Measurements from ENCODE around the gene GLIS1. TPM values are rescaled to one million over a fixed set of nuclear protein-coding genes. Genes with fewer than 3 reads are reported as not detected.
A peak's percentile ranks its signal among the peaks of the same experiment; 100 is the strongest.
"Not testable (repeated sequence)": the region's sequence is repeated elsewhere in the genome, so short reads cannot be mapped to it uniquely, and the experiment has no call there.

GLIS1 gene
- not detected for total RNA-seq

DNA sequence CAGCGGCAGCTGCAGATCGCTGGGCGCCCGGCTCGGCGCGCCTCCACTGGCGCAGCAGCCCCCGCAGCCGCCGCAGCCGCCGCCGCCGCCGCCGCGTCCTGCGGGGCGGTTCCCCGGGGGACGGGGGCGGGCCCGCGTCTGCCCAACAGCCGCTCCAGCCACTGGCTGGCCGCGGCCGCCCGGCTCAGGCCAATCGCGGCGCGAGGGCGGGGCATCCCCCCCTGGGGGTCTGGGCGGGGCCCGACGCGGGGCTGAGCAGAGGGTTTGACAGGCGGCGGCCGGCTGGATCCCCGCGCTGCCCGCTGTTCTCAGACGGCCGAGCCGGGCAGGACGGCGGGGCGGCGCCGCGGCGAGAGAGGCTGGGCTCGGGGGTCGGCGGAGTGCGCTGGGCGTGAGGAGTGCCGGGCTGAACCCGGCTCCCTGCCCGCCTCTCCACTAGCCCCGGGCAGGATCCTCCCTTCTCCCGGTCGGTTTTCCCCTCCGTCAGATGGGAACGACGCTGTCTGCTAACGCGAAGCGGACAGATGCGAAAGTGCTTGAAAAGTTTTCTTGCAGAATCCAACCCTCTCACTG is at the start of gene GLIS1:
GLIS1 (minus strand) TSS at position 56 of the 573 bp plus-strand sequence. CDS start 1,100 bp downstream, outside the sequence.
- peak; percentile 79 for DNase-seq

DNA sequence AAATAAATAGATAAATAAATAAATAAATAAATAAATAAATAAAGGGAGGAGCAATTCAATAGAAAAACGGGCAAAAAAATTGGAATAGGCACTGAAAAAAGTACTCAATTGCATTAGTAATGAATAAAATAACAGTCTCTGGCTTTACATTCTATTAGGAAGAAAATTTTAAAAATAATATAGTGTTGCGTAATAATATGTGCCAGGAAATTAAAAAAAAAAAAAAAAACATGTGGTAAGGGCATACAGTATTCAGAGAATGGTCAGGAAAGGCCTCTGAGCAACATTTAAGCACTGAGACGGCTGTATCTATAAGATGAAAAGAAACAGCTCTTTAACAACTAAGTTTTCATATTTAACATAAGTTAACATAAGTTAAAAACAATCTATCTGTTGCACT is 48.7 kb upstream of the GLIS1 start:
- no peak for DNase-seq

DNA sequence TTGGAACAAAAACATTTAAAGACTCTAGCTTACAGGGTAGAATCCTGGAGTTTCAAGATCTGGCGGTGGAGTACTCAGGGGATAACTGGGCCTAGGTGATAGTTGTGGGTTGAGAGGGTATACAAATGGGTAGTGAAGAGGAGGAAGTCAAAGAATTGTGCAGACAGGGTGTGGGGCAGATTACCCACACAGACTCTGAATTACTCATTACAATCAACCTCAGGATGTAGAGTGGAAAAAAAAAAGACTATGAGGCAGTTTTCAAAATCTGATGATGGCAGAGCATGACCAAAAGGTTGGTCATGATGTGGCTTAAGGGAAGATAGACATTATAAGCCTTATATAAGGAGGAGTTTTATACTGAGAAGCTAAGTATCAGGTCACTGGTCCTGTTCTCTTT is 44.1 kb upstream of the GLIS1 start:
- DNase-seq = no peak

DNA sequence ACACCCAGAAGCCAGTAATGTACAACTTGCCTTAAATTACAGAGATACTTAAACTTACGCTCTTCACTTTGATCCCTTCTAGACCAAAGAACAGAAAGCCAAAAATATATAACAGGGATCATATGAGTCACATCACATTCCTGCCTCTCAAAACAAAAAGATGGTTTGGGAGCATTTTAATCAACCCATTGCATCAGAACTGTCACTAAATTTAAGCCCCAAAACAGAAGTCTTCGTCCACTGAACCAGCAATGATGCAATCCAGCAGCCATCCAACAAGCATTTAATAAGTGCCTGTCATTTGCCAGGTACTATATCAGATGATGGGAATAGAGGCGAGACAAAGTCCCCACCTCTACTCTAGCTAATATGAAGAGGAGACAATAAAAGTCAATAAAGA is 42.7 kb upstream of the GLIS1 start:
- no peak for DNase-seq

DNA sequence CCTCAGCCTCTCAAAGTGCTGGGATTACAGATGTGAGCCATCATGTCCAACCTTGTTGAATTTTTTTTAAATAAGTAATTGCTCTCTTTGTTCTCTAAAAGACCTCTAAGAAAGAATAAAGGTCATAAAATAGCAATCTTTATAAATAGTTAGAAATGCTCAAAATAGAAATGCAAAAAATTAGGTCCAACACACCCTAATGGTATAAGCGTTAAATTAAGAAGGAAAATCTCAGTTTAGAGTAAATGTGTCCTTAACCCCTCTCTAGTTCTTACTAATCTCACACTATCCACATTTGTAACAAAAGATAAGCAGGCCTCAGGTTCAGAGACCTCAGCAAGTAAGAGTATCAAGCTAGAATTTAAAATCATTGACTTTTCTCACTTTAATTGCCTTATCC is 38.3 kb upstream of the GLIS1 start:
- no peak for DNase-seq

DNA sequence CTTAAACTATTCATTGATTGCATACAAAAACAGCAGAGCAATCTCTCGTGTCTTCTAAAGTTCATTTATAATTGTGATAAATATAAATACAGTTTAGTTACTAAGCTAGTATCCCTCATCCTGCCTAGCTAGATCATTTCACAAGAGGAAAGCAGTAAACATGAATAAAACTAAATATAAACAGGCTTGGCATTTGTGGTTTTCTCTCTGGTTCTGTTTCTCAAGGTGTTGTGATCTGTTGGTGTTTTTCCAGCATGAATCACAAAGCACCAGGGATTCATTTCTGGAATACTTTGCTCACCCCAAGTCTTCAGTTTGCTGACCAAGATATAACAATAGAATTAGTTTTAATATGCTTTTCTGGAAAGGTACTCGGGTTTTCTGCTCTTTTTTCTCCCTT is 32.7 kb upstream of the GLIS1 start:
- DNase-seq = no peak

DNA sequence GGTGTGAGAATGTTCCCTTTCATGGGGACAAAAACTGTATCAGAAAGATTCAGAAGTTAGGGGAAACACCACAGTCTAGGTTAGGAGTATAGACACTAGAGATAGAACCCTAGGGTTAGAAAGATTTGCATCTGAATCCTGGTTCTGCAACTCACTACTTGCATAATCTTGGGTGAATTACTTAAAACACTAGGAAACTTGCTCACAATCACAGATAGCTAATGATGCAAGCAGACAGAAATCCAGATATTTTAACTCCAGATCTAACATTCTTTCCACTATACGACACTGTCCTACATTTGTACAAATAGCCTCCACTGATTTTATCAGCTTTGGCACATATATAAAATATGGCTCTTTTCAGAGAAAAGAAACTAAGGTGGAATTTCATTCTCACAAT is 30.8 kb upstream of the GLIS1 start:
- no peak for DNase-seq

DNA sequence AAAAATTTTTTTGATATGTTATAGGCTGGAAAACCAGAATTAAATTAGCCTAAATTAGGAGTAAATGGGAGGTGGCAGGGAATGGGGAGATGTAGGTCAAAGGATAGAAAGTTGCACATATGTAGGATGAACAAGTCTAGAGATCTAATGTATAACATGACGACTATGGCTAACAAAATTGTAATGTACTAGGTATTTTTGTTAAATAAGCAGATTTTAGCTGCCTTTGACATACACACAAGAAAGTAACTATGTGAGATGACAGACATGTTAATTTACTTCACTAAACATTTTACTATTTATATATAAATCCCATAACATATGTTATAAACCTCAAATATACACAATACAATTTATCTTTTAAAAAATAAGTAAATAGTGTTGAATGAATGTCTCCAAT is 30.2 kb upstream of the GLIS1 start:
- no peak for DNase-seq

DNA sequence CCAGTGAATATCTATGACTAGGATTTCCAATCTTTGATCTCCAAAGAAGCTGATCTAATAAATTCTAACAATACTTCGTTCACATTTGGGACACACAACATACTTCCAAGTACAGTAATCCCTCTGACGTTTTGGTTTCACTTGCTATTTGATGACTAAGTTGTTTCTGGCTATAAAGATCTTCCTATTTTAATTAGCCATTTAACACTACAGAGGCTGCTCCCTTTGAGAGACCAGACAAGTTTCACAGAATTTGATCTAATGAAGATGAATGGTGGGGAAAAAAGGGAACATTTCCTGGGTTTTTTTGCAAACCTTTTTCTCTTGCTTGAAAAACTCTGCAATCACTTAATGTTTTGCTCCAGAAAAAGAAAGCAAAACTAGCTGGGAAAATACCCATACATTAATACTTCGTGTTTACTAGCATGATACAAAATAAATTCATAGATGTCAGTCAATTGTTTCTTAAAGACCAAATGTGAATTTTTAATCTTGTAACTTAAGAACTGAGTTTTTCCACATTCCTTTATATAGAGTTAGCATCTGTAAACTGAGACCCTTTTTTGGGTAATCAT is 28.0 kb upstream of the GLIS1 start:
- DNase-seq = no peak

DNA sequence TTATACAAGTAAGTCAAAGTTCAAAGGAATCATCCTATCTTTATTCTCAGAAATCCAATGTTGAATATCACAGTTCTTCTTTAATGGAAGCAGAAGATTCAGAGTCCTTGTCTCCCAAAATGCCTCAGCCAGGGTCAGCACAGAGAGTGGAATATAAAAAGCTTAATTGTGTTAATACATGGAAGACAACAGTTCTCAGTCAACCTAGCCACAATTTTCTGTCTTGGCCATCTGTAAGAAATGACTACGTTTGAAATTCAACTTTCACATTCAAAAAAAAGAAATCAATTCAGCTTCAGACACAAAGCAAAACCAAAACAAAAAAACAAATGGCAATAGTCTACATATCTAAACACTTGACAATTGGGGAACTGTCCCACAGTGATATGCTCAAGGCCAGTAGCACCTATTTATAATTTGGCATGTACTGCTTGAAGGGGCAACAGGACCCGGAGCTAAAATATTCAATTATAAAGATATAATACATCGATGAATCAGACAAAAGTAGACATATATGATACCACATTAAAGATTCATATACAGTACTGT is 27.3 kb upstream of the GLIS1 start:
- DNase-seq = no peak

DNA sequence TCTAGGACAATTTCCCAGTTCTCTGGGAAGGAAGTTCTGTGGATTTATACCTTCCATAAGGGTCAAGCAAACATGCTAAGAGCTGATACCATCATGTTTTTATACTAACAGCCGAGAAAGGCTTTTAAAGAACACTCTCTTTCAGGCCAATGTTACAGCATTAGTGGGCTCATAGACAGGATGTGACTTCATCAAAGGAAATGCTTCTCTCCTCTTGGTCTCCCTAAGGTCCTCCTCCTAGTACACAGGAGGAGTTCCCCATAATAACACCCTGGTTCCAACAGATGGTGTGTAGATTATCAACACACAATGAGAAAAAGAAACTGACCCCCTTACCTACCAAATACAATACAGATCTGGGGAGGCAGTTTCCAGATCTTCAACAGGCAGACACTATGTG is 26.7 kb upstream of the GLIS1 start:
- no peak for DNase-seq

DNA sequence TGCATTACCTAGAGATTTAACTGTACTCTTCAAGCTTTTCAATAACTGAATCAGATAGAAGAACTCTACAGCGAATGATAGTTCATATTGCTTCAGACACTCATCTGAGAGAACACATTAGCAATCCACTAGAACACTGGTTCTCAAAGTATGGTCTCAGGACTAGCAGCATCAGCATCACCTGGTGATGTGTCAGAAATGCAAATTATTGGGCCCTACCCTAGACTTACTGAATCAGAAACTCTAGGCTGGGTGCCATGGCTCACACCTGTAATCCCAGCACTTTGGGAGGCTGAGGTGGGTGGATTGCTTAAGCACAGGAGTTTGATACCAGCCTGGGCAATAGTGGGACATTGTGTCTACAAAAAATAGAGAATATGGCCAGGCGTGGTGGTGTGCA is 24.9 kb upstream of the GLIS1 start:
- no peak for DNase-seq

DNA sequence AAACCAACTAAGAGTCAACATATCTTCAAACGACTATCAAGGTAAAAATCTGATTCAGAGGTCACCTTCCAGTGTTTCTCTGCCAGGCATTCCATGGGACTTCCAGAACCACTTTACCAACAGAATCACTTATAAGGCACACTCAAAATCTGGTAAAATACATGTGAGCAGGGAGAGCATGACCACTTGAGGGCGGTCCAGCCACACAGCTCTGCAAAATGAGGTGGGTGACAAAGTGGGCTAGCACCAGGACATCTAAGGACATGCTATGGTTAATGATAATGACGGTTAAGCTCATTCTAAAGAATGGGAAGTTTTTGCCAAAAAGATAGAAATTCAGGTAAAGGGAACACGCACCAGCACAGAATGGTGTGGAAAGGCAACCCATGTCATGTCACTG is 24.5 kb upstream of the GLIS1 start:
- DNase-seq = no peak

DNA sequence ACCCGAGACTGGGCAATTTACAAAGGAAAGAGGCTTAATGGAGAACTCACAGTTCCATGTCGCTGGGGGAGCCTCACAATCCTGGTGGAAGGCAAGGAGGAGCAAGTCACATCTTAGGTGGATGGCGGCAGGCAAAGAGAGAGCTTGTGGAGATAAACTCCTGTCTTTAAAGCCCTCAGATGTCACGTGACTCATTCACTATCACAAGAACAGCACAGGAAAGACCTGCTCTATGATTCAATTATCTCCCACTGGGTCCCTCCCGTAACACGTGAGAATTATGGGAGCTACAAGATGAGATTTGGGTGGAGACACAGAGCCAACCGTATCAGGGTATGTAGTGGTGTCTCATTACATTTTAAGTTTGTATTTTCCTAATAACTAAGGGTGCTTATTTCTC is 21.5 kb upstream of the GLIS1 start:
- DNase-seq = not testable (repeated sequence)

DNA sequence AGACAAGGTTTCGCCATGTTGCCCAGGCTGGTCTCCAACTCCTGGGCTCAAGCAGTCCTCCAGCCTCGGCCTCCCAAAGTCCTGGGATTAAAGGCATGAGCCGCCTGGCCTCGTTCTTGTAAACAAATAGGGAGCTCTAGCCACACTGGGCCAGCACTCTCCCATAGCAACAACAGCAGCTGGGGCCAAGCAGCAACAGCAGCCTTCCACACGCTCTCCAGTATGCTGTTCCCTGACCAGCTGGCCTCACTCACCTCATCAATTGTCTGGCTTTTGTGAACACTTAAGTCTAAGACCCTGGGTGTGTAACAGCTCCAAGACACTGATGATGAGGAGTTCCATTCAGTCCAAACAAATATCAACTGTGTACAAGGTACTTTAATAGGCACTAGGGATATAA is 16.9 kb upstream of the GLIS1 start:
- DNase-seq = no peak

DNA sequence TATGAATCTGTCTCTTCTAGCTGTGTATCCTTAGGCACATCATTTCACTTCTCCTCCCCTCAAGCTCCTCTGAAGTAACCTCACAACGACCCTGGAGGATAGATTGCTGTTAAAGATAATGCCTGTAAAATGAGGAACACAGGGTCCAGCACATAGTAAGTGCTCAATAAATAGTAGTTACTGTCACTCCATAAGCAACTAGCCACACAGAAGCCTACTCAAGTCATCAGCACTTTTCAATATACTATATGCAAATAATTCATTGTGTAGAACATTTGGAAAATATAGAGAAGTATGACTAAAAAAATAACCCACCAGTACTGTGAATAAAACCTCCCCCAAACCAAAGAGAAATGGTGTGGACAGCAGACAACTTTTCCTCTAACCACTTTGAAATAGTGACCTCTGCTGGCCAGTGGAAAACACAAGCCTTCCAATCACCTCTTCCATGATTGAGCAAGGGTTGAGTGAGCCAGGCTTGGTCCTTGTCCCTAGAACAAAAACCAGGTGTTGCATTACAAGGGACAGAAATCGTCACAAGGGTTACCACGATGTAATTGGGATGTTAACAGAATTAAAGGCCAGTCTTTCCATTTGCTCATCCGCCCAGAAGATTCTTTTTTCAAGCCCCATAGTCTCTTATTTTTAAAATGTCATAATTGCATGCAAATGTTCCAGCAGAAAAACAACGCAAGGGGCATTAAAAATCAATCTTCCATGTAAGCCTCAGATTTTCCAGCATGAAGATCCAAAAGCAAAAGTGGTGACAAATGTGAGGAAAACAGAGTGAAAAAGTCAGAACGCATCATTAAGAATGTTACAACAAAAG is 15.7 kb upstream of the GLIS1 start:
- no peak for DNase-seq

DNA sequence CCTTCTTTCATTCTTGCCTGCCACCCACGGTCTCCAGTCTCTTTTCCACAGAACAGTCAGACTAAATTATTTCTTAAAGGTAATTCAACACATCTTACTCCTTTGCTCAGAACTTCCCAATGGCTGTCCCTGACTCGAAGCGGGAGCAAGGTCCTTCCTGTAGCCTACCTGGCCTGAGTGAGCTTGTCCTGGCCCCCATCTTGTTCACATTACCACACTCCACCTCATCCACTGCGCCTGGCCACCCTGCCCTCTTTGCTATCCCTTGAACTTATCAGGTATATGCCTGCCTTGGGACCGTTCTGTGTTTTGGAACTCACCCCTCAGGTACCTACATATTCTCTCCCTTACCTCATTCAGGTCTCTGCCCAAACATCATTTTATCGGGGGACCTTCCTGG is 13.3 kb upstream of the GLIS1 start:
- DNase-seq = no peak

DNA sequence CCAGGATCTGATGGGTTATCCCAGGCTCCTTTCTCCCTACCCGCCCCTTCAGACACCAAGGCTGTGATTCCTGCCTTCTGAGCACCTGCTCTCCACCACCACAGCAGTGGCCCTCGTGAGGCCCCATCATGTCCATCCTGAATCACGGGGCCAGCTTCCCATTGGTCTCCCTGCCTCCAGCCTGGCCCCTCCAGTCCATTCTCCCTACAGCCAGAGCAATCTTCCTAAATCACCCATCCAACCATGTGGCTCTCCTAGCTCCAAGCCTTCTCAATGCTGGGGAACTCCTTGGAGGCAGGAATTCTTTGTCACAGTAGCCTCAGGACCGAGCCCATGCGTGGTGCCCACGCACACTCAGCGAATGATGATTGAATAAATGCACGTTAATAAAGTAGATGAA is 8.9 kb upstream of the GLIS1 start:
- no peak for DNase-seq

DNA sequence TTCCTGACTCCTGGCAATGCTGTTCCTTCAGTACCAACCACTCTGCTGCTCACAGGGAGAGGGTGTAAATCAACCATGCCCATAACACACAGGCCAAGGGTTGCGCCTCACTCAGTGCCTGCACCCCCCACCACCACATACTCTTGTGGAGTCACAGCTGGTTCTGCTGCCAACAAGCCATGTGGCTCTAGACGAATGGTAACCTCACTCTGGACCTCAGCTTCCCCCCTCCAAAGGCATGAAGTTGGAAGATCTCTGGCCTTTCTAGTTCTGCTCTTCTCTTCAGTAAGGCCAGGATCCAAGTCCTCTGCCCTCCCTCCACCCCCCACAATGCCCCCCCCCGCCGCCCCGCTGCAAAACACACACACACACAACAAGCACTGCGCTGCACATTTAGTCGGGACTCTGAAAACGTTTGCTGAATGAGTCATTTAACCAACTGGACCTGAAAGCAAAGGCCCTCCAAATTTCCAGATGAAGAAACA is 1.7 kb upstream of the GLIS1 start:
- DNase-seq = no peak

DNA sequence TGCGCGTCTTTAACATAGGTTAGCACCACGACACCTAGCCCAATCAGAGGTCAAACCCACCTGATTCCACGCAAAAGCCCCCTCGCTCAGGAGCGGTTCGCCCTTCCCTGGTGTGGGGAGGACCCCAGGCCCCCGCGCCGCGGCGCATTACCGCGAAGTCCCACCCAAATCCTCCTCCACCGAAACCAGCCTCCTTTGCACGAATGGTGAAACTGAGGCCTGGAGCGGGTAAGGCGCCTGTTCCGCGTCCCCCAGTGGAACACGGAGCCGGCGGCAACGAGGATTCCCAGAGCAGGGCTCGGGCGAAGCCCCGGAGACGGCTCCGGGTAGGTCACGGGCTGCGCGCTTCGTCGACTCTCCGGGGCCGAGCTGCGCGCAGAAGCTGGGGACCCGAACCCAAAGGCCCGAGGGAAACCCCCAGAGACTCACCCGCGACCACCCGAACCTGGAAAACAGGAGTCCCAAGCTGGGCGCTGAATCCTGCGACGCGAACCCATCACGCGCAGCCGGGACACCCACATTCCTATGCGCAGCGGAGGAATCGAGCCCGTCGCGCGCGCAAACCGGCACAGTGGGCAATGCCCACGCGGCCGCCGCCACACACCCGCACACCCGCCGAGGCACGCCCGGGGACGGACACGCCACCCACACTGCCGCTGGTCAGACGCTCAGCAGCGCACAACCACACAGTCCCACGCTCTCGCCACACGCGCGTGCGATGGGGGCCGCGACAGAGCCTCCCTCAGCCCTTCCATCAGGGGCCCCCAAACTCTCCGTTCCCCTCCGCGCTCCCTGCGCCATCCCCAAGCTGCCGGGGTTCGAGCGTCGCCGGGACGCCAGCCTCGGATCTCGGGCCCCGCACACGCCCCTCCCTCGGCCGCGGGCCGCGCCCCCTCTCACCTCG is 507 bp downstream of the GLIS1 start:
- peak; percentile 47 for DNase-seq

DNA sequence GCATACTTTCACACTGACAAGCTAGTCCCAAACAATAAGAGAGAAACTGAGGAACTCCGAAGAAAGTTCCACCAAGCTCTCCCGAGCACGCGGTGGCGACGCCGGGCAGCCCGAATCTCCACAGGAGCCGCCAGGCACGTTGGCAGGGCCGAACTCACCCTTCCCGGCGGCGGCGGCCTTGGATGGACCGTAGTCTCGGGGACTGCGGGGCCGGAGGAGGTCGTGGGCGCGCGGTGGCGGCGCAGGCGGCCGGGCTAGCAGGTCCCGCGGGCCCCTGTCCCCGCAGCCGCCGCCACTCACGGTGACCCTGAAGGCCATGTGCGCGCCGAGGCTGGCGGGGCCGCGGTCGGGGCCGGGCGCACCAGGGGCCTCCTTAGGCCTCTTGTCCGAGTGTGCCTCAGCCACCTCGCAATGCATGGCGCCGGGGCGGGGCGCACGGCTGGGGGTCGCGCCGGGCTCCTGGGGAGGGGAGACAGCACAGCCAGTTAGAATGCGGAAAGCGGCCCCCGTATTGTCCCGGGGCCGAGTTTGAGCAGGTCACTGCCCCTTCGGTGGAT is 1.2 kb downstream of the GLIS1 start:
- no peak for DNase-seq

DNA sequence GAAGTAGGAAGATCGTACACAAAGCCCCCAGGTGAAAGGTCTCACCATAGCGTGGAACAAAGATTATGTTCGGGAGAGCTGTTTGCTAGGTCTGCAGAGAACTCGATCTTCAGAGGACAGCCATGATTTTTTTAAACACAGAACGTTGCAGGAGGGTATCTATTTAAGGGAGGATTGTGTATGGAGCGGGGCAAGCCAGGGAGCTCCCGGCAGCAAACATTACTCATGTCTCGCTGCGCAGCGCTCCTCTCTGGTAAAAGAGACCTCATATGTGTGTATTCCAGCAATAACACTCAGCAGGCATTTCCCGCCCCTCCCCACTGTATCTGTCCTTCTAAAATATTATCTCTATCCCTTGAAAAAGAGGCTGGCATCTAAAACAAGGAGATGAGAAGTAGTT is 2.7 kb downstream of the GLIS1 start:
- DNase-seq = no peak
